Keratinocyte (primary cell): ENCODE measurements around the gene AMACR.

ENCODE experiments used
- EZH2 ChIP-seq: IDR thresholded peaks from one replicate; pipeline ENCODE4 v1.6.1; 2012; ENCODE audit warnings: inconsistent platforms, mild to moderate bottlenecking, low read length, moderate library complexity
- TF ChIP-seq, protein P1 (sequence below), 3 experiments: IDR thresholded peaks in 1 of 3; conservative IDR thresholded peaks in 1 of 3; optimal IDR thresholded peaks in 1 of 3; 2 replicates in 2 of 3; 3 replicates in 1 of 3; pipeline versions ENCODE3 to v1.5.1; 2011; ENCODE audit warnings: low read length in 3 of 3, mild to moderate bottlenecking in 3 of 3, moderate library complexity in 2 of 3, control low read depth in 1 of 3, inconsistent platforms in 1 of 3; ENCODE audit not compliant: insufficient read depth in 2 of 3; ENCODE audit errors: extremely low read depth in 1 of 3

DNA sequence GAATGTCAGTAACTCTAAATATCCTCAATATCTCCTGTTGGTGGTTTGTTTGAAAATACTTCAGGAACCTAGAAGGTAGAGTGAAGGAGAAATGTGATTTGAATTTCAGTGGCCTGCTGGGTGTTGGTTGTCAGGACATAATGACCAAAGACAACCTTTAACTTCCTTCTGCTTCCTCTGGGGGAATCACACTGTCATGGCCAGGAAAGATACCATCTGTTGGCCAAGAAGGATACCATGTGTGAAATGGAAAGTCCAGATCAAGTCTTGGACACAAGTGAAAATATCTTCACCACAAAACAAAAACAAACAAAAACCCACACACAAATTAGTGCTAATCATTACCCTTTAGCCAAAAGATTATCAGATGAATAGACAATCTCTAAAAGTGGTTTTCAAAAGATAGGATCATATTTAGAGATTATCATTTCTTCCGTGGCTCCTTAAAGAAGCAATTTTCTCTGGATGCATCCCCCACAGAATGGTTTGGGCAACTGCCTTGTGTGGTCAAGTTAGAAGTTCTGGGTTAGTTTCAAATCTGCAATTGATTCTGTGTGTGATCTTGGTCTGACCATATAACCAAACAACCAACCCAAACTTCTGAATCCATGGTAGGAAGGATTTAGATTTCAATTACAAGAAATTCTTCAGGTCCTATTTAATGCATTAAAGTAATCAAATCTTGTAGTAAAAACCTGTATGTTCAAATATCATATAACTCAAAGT is 33.6 kb upstream of the AMACR start:
- TF ChIP-seq, protein P1, sequence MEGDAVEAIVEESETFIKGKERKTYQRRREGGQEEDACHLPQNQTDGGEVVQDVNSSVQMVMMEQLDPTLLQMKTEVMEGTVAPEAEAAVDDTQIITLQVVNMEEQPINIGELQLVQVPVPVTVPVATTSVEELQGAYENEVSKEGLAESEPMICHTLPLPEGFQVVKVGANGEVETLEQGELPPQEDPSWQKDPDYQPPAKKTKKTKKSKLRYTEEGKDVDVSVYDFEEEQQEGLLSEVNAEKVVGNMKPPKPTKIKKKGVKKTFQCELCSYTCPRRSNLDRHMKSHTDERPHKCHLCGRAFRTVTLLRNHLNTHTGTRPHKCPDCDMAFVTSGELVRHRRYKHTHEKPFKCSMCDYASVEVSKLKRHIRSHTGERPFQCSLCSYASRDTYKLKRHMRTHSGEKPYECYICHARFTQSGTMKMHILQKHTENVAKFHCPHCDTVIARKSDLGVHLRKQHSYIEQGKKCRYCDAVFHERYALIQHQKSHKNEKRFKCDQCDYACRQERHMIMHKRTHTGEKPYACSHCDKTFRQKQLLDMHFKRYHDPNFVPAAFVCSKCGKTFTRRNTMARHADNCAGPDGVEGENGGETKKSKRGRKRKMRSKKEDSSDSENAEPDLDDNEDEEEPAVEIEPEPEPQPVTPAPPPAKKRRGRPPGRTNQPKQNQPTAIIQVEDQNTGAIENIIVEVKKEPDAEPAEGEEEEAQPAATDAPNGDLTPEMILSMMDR (optimal IDR thresholded peaks at IDR 0.05 in 1 of 3, IDR thresholded peaks at IDR 0.05 in 1 of 3, conservative IDR thresholded peaks at IDR 0.05 in 1 of 3; ENCODE audit: extremely low read depth in 1 of 3, insufficient read depth in 2 of 3, low read length in 3 of 3), result no peak
- TF ChIP-seq EZH2, result no peak
